Measurements from ENCODE around the gene ARFGEF3.
"Not testable (repeated sequence)": the region's sequence is repeated elsewhere in the genome, so short reads cannot be mapped to it uniquely, and the experiment has no call there.

ARFGEF3 gene

DNA sequence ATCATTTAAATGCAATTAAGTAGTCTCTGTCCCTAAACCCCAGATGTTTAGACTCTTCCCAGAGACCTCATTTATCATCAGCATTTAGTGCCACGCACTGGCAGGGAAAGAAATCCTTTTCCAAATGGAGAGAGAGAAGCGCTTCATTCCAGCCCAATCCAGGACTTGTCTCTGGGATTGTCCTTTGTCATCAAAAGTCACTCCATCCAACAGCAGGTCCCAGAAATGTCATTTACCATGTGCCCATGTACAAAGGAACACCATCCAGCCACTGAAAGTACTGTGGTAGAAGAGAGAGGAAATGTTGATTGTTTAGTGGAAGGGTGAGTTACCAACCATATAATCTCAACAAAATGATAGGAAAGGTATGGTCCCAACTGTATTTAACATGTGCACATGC is 149.1 kb downstream of the ARFGEF3 start:
- no peak for DNase-seq

DNA sequence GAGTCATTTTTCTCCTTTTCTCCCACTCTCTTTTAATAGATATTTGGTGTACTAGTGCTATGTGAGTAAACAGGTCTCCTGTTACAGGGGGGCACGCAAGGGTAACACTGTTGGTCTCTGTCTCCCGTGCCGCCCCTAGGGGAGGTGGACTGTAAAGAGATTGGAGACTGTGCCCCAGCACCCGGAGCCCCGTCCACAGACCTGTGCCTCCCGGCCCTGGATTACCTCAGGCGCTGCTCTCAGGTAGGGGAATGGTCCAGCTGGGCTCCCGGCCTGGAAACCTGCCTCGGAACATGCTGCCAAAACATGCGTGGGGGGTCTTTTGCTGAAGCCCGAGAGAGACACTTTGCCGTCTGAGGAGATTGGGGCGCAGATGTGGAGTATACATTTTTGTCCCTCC is 149.5 kb downstream of the ARFGEF3 start:
- DNase-seq: no peak

DNA sequence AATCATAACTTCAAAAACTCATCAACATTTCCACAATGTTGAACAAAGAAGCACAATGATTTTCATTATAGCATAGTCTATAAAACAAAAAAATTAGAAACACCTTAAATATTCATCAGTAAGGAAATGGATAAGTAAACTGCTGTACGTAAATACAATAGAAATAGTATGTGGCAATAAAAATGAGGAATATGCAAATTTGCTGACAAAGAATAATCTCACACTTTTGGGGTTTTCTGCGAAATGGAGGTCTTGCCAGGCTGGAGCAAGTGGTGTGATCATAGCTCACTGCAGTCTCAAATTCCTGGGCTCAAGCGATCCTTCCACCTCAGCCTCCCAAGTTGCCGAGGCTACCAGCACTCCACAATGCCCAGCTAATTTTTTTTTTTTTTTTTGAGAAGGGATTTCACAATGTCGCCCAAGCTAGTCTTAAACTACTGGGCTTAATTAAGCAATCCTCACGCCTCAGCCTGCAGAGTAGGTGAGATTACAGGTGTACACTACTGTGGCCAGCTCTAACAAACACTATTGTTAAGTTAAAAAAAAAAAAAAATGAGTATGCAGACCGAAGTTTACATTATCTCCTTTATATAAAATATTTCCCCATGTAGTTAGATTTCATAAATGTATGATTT is 157.1 kb downstream of the ARFGEF3 start:
- no peak for DNase-seq

DNA sequence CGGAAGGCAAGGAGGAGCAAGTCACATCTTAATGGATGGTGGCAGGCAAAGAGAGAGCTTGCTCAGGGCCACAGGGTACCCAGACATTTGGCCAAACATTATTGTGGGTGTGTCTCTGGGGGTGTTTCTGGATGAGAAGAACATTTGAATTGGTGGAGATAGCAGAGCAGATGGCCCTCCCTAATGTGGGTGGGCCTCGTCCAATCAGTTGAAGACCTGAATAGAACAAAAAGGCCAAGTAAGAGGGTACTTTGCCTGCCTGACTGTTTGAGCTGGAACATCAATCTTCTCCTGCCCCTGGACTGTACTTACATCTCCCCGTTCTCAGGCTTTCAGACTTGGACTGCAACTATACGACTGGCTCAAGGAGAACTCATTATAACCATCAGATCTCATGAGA is 160.2 kb downstream of the ARFGEF3 start:
- no peak for DNase-seq

DNA sequence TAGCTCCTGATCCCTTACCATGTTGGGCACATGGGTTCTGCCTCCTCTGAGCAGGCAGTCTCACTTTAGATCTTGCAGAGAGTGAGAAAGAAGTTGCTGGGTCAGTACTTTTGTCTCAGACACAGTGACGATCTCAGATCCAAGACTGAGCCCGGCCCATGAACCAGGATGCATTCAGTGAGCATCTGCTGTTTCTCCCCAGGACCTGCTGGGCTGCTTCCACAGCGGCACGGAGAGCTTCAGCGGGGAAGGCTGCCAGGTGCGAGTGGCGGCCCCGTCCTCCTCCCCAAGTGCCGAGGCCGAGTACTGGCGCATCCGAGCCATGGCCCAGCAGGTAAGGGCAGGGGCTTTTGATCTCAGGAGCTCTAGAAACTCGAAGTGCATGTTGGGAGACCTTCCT is 162.1 kb downstream of the ARFGEF3 start:
- no peak for DNase-seq

DNA sequence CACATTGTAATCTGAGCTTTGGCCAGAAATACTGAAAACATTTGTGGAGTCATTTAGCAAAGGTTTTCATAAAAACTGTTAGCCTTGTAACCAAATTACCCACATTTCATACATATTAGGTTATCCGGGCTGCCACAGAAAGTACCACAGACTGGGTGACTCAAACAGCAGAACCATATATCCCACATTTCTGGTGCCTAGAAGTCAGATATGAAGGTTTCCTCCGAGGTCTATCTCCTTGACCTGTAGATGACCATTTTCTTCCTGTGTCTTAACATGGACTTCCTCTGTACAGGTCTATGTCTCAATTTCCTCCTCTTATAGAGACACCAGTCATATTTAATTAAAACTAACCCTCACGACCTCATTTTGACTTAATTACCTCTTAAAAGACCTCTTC is 166.5 kb downstream of the ARFGEF3 start:
- no peak for DNase-seq

DNA sequence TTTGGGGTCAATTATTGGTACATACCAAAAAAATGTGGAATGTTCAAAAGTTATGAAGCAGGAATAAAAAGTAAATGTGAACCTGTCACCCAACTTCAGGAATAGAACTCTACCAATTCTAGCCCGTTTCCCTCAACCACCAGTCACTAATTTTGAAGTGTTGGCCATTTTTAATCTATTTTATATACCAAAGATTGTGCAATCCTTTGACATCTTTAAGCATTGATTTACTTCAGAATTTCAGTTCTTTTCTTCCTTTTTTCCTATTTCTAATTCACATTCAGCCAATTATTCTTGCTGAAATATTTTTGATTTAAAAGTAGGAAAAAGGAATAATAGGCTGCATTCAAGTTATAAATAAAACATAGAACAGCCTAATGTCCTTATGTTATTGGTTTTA is 169.0 kb downstream of the ARFGEF3 start:
- no peak for DNase-seq

DNA sequence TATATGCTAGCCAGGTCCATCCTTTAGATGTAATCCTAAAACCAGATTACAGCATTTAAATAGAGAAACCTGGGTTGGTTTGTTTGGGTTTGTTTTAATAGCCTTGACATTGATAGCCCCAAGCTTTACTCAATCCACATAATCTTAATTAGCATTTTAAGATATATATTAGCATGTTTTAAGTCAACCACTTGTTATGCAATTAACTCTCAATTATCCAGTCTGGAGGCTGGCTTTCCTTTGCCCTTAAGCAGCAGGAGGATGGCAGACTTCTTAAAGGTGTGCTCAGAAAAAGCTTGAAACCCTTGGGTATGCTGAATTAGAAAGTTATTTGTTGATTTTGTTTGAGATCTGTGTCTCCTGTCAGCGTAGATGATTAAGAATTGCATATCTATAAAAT is 169.7 kb downstream of the ARFGEF3 start:
- no peak for DNase-seq

DNA sequence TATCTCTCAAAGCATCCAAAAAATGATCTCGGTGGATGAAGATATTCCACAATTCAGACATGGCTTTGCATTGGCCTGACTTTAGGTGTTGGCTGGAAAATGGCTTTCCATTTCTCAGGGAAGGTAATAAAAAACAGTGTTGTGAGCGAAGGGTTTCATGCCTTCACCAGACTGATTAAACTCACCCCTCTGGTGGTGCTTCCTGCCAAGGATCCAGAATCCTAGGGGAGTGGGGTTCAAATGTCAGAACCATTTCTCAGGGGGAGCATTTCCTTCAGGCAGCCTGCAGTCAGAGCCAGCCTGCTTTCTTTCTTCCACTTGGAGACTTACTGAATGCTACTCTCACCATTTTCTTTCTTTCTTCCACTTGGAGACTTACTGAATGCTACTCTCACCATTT is 170.2 kb downstream of the ARFGEF3 start:
- no peak for DNase-seq

DNA sequence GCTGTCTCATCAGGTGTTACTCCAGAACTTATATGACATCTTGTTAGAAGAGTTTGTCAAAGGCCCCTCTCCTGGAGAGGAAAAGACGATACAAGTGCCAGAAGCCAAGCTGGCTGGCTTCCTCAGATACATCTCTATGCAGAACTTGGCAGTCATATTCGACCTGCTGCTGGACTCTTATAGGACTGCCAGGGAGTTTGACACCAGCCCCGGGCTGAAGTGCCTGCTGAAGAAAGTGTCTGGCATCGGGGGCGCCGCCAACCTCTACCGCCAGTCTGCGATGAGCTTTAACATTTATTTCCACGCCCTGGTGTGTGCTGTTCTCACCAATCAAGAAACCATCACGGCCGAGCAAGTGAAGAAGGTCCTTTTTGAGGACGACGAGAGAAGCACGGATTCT is 172.3 kb downstream of the ARFGEF3 start:
- DNase-seq: no peak

DNA sequence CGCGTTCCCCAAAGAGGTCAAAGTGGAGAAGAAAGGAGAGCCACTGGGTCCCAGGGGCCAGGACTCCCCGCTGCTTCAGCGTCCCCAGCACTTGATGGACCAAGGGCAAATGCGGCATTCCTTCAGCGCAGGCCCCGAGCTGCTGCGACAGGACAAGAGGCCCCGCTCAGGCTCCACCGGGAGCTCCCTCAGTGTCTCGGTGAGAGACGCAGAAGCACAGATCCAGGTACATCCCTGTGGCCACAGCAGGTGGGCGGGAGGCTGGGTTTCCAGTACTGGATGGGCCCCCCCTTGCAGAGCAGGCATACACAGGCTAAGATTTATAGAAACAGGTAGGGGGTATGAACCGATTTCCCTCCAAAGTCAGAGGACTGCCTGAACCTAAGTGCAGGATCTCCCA is 173.2 kb downstream of the ARFGEF3 start:
- DNase-seq: no peak

DNA sequence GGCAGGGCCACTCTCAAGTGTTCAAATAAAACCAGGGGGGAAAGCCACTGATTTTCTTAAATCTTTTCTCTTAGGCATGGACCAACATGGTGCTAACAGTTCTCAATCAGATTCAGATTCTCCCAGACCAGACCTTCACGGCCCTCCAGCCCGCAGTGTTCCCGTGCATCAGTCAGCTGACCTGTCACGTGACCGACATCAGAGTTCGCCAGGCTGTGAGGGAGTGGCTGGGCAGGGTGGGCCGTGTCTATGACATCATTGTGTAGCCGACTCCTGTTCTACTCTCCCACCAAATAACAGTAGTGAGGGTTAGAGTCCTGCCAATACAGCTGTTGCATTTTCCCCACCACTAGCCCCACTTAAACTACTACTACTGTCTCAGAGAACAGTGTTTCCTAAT is 174.5 kb downstream of the ARFGEF3 start:
- no peak for DNase-seq

DNA sequence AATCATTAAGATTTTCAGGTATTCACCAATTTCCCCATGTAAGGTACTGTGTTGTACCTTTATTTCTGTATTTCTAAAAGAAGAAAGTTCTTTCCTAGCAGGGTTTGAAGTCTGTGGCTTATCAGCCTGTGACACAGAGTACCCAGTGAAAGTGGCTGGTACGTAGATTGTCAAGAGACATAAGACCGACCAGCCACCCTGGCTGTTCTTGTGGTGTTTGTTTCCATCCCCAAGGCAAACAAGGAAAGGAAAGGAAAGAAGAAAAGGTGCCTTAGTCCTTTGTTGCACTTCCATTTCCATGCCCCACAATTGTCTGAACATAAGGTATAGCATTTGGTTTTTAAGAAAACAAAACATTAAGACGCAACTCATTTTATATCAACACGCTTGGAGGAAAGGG is 175.3 kb downstream of the ARFGEF3 start:
- DNase-seq: no peak

DNA sequence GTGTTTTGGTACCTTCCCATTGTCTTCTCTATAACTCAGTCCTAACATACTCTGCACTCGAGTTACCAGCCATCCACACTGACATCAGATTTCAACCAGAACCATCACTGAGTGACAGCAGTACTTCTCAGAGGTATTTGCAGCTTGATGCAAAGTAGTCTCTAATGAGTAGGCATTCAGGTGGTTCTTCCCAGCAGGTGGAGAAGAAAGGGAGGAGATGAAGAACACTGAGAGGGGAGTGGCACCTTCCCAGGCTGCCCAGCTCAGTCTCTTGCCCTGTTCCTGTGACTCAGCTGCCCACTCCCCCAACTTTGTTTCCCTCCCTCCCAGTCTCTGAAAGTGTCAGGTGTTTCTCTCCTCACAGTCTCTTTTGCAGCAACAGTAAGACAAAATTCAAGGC is 177.3 kb downstream of the ARFGEF3 start:
- no peak for DNase-seq

DNA sequence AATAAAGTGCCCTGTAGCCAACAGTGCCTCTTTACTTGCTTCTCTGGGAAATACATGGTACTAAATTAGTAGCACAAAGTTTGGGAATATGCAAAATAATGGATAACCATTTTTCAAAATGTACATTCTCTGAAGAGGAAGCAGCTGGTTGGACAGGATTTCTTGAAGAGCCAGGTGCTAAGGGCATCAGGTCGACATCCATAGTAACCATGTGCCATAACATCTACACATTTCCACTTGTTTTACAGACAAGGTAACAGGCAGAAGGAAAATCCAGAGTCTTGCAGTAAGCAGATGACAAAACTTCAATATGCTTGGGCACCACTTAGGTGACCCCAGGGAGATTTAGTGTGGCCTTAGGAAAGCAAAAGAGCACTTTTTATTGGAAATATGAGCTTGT is 179.4 kb downstream of the ARFGEF3 start:
- DNase-seq: no peak

DNA sequence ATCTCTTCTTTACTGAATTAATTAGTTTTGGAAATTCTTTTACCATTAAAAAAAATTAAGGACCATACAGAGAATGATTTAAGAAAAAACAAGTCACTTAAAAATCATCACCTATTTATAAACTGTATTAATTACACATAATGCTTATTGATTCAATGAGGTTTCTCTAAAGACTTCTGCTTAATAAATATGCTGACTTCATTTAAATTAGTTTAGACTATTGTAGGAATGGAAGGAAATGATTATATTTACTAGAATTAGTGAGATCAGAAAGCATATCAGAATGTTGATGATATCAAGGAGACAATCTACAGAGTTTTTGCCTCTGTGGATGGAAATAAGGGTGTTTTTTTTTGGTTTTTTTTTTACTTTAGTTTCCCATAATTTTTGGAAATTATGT is 181.4 kb downstream of the ARFGEF3 start:
- DNase-seq: no peak

DNA sequence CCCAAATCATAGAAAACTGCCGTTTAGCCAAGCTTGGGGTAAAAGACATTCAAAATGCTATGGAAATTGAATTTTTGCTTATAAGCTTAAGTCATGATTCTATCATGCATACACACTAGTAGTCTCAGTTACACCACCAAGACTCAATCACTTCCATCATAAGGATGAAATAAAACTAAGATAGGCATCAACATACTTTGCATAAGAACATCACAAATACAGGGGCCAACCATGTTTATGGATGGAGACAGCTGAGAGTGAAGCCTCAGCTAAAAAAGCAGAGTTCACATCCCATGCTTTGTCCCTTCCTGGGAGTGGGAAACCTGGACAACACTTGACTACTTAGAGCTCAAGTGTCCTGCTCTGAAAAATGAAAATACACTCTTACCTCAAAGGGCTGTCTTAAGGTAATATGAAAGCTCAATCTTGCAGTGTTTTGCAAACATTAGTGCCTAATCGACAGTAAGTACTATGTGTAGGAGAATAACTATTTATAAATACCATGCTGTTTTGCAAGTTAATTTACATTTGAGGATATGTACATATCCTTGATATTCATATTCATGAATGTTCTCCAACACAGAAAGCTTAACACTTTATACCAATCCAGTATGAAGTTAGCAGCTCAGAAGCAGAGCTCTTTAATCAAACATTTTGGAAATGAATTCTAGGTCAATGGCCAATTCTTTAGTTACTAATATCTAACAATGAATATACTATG is 184.0 kb downstream of the ARFGEF3 start:
- no peak for DNase-seq

DNA sequence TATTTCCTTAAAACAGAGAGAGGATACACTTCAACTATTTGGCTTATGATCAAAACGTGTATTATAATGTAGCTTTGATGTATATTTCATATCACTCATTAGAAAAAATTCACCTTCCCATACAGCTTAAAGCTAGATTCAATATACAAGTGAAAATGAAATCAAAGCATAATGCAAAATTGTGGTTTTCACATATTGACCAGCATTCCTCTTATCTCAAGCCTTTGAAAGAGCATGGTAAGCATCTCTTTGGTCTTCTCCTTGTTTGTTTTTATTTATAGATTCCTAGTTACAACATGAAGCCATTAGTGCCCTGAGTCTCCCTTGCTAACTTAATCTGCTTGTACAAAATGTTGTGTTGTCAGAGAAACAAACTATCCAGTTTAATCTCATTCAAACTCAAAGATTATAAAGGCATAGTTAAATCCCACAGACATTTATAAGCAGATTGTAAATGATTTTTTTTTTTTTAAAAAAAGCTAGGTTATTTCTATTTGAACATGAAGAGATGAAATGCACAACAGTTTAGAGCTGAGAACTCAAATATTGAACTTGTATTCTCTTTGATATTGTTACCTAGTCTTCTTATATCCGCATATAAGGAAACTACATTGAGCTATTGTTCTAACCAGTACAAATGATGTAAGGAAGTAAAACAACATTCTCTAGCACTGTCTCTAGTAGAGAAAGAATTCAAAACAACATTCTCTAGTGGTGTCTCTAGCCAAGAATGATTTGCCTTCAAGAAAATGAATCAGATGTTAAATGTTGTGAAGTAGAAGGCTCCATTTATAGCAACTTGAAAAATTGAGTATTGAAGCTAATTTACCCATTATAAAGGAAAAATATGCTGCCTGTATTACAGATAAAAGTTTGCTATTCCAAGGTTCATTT is 184.8 kb downstream of the ARFGEF3 start:
- DNase-seq: peak; percentile 70

DNA sequence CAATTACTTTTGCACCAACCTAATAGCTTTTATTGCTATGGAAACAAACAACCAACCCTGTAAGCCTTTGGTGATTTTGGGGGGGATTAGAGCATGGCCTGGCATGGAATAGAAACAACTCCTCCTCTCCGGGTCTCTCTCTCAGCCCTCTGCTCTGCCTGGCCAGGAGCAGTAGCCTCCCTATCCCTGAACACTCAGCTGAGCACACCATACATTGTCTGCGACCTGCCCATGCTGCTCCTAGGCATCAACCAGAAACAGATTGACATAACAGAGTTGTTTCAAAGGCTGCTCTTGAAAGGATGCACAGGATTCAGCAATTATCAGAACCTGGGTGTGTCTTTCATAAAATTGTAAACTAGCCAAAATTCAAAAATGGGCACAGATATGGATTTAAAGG is 186.1 kb downstream of the ARFGEF3 start:
- DNase-seq: no peak

DNA sequence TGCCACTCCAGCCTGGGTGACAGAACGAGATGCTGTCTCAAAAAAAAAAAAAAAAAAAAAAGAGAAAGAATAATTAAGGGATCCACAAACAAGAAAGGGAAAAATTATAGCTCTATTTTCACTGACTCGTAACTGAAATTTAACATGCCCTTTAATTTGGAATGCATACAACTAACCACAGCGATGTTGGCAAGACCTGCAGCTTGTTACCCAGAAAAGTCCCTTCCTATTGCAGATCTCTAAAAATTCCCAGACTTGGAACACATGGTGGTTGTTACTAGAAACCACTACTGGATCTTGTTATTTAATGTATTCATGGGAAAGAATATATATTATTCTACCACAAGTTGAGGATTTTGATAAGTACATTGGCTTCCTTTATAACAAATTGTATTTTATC is 188.2 kb downstream of the ARFGEF3 start:
- peak; percentile 59 for DNase-seq

DNA sequence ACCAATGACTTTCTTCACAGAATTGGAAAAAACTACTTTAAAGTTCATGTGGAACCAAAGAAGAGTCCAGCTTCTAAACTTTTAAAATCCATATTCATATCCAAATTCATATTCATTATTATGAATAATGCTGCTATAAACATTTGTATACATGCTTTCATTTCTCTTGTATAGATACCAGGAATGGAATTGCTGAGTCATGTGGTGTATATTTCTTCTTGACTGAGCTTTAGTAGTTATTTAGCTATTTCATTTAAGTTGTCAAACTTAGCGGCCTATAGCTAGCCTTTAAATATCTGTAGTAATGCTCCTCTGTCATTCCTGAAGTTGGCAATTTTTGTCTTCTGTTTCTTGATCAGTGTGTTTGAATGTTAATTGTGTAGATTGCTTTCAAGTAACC is 196.2 kb downstream of the ARFGEF3 start:
- DNase-seq: no peak

DNA sequence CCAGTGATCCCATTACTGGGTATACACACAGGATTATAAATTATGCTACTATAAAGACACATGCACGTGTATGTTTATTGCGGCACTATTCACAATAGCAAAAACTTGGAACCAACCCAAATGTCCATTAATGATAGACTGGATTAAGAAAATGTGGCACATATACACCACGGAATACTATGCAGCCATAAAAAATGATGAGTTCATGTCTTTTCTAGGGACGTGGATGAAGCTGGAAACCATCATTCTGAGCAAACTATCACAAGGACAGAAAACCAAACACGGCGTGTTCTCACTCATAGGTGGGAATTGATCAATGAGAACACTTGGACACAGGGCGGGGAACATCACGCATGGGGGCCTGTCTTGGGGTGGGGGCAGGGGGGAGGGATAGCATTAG is 206.9 kb downstream of the ARFGEF3 start:
- not testable (repeated sequence) for DNase-seq

DNA sequence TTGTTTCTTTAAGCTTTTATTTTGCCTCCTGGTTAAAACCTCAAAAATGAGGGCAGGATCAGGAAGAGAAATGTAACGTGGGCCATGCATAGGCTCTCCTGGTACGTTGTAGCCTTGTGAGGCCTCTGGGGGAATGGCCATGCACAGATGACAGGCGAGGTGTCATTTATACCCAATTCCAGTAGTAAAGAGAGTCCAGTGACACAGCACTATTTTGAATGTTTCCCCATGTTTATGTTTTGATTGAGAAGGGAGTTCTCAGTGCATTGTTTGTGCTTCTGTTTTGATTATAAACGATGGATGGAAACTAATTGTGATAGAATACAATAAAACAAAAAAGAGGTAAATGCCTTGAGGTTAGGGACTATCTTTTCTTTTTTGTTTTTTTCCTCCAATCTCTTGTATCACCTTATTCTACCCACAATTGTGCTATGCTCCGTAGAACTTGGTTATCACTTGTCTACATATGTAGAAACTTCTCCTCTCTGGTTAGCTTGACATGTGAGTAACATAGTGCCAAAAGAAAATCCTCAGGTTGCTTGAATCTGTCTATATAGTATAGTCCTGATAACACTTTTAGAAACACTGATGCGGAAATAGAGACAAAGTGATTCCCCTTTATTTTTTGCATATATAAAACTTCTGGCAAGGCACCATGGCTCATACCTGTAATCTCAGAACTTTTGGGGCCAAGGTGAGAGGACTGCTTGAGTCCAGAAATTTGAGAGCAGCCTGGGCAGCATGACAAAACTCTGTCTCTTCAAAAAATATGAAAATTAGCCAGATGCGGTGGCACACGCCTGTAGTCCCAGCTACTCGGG is 209.1 kb downstream of the ARFGEF3 start:
- no peak for DNase-seq
